Keratinocyte (primary cell): ENCODE measurements around the gene SYNDIG1. TPM values are rescaled to one million over a fixed set of nuclear protein-coding genes. Genes with fewer than 3 reads are reported as not detected.

Source experiments
- DNase-seq: peaks from one replicate; pipeline ENCODE4 v3.0.0-alpha.2; 2011; ENCODE audit warnings: low read depth, missing footprints, low spot score
- FAIRE-seq: peaks from 2 replicates; lab custom pipeline; 2011; peaks lifted over from hg19 to GRCh38; lab: Jason Lieb, UNC
- H2AFZ ChIP-seq: 2 replicates; pipeline ENCODE4 v1.6.0; 2012; ENCODE audit warnings: low read length, control low read depth, inconsistent platforms; ENCODE audit not compliant: control insufficient read depth
- H3K27ac ChIP-seq: 2 replicates; pipeline ENCODE4 v1.5.1; 2011; ENCODE audit warnings: low read length; ENCODE audit not compliant: control insufficient read depth, insufficient read depth
- H3K27me3 ChIP-seq: 3 replicates; pipeline ENCODE4 v1.6.0; 2011; ENCODE audit warnings: low read length; ENCODE audit not compliant: control insufficient read depth, insufficient read depth; ENCODE audit errors: extremely low read depth
- H3K36me3 ChIP-seq, 2 experiments: 2 replicates in 1 of 2; 3 replicates in 1 of 2; pipeline ENCODE4 v1.5.1; 2011; ENCODE audit warnings: low read length in 2 of 2, mild to moderate bottlenecking in 1 of 2; ENCODE audit not compliant: control insufficient read depth in 2 of 2, insufficient read depth in 2 of 2; ENCODE audit errors: extremely low read depth in 1 of 2
- H3K4me1 ChIP-seq: 3 replicates; pipeline ENCODE4 v1.5.1; 2011; ENCODE audit warnings: low read length; ENCODE audit not compliant: control insufficient read depth, insufficient read depth; ENCODE audit errors: extremely low read depth
- H3K4me2 ChIP-seq: 3 replicates; pipeline ENCODE4 v1.6.0; 2011; ENCODE audit warnings: low read depth, low read length; ENCODE audit not compliant: control insufficient read depth, insufficient read depth; ENCODE audit errors: extremely low read depth
- H3K4me3 ChIP-seq, 3 experiments: fragments of 200-600 bp in 1 of 3; sonication (generic) in 1 of 3; 2 replicates in 2 of 3; 3 replicates in 1 of 3; pipeline ENCODE4 v1.5.1; 2011 to 2016; ENCODE audit warnings: low read length in 3 of 3, mild to moderate bottlenecking in 3 of 3, control low read depth in 2 of 3, inconsistent platforms in 1 of 3, low read depth in 1 of 3, mixed read lengths in 1 of 3, mixed run types in 1 of 3, moderate library complexity in 1 of 3; ENCODE audit not compliant: control insufficient read depth in 2 of 3, insufficient read depth in 2 of 3; ENCODE audit errors: extremely low read depth in 1 of 3
- H3K79me2 ChIP-seq: 2 replicates; pipeline ENCODE4 v1.6.0; 2012; ENCODE audit warnings: low read length; ENCODE audit not compliant: control insufficient read depth, insufficient read depth
- H3K9ac ChIP-seq: 3 replicates; pipeline ENCODE4 v1.6.0; 2011; ENCODE audit warnings: low read length; ENCODE audit not compliant: control insufficient read depth, insufficient read depth; ENCODE audit errors: extremely low read depth
- H3K9me1 ChIP-seq: 3 replicates; pipeline ENCODE4 v1.6.0; 2011; ENCODE audit warnings: low read length; ENCODE audit not compliant: control insufficient read depth, insufficient read depth; ENCODE audit errors: extremely low read depth
- H3K9me3 ChIP-seq: 2 replicates; pipeline ENCODE4 v1.5.1; 2012; ENCODE audit warnings: low read depth, low read length; ENCODE audit not compliant: control insufficient read depth
- H4K20me1 ChIP-seq: 3 replicates; pipeline ENCODE4 v1.6.0; 2011; ENCODE audit warnings: low read length; ENCODE audit not compliant: control insufficient read depth, insufficient read depth; ENCODE audit errors: extremely low read depth
- EZH2 ChIP-seq: IDR thresholded peaks from one replicate; pipeline ENCODE4 v1.6.1; 2012; ENCODE audit warnings: inconsistent platforms, mild to moderate bottlenecking, low read length, moderate library complexity
- dilution Hi-C: fragments of 300-500 bp; cut with MboI; formaldehyde crosslinking; loops from one replicate; pipeline ENCODE4 v1.7.0; 2020; ENCODE audit warnings: low sequenced_read_pairs; ENCODE audit not compliant: extremely low pct_ligation_motif_present
- polyA plus RNA-seq, 5 experiments: library from polyadenylated mRNA; depleted of rRNA in 3 of 5; stranded (reverse) in 3 of 5; stranded (forward) in 1 of 5; unstranded in 1 of 5; fragments of >200 nt; gene quantifications; 1 replicate in 1 of 5; 2 replicates in 3 of 5; 3 replicates in 1 of 5; pipeline versions ENCODE4 v1.2.1 to v1.2.3, GENCODE V29; 2011 to 2012; ENCODE audit warnings: missing spikeins in 2 of 5, low read depth in 1 of 5, low replicate concordance in 1 of 5
- TF ChIP-seq, protein P1 (sequence below), 3 experiments: IDR thresholded peaks in 1 of 3; conservative IDR thresholded peaks in 1 of 3; optimal IDR thresholded peaks in 1 of 3; 2 replicates in 2 of 3; 3 replicates in 1 of 3; pipeline versions ENCODE3 to v1.5.1; 2011; ENCODE audit warnings: low read length in 3 of 3, mild to moderate bottlenecking in 3 of 3, moderate library complexity in 2 of 3, control low read depth in 1 of 3, inconsistent platforms in 1 of 3; ENCODE audit not compliant: insufficient read depth in 2 of 3; ENCODE audit errors: extremely low read depth in 1 of 3

Gene SYNDIG1
- polyA plus RNA-seq, 1 donor (not counting 4 experiments of a cell fraction or from before 2014, with no cell fraction given) = 0.38 TPM

DNA sequence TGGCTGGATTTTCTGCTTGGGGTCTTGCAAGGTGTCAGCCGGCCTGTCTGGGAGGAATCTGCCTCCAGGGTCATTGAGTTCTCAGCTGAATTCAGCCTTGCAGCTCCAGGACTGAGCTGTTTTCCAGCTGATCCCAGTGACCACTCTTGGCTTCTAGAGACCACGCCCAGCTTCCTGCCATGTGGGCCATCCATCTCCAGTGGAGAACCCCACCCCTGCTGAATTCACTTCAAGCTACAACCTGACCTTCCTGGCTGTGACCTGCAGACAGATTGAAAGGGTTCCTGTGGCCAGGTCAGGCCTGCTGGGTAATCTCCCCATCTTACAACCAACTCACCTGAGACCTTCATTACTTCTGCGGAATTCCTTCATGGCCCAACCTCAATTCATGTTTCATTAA, 26.5 kb upstream of the SYNDIG1 start:
- H3K36me3 ChIP-seq = no peaks in the 10 kb centered on the region
- no peaks in the 10 kb centered on the region for H3K9me3 ChIP-seq
- dilution Hi-C loops = no loop called here

DNA sequence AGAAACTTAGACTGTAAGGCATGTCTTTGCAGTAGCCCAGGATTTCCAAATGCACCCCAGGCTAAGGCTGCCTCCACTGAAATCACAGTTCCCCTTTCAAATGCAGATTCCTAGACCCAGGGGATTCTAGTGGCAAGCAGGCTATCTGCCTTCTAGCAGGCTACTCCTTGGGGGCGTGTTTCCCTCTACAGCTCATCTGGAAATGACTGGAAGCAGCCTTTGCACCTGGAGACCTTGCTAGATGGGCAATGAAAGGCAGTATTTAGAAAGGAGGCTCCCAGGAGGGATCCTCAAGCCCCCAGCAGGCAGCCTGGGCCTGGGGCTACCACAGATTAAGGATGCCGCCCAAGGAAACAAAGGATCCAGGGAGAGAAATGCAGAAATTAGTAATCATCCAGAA, 26.0 kb upstream of the SYNDIG1 start:
- Histone ChIP-seq H3K36me3 (no peaks in the 10 kb centered on the region), H3K79me2 (no peaks in the 10 kb centered on the region), H3K9me1 (no peaks in the 10 kb centered on the region), H3K9ac (no peak overlapping the region), H3K9me3 (no peaks in the 10 kb centered on the region), H2AFZ (no peak overlapping the region), H3K4me1 (no peaks in the 10 kb centered on the region), H3K4me2 (no peak overlapping the region), H3K27me3 (no peaks in the 10 kb centered on the region), H3K4me3 (no peak overlapping the region), H3K27ac (no peak overlapping the region), H4K20me1 (no peaks in the 10 kb centered on the region)
- no peak for TF ChIP-seq EZH2
- TF ChIP-seq, protein P1, sequence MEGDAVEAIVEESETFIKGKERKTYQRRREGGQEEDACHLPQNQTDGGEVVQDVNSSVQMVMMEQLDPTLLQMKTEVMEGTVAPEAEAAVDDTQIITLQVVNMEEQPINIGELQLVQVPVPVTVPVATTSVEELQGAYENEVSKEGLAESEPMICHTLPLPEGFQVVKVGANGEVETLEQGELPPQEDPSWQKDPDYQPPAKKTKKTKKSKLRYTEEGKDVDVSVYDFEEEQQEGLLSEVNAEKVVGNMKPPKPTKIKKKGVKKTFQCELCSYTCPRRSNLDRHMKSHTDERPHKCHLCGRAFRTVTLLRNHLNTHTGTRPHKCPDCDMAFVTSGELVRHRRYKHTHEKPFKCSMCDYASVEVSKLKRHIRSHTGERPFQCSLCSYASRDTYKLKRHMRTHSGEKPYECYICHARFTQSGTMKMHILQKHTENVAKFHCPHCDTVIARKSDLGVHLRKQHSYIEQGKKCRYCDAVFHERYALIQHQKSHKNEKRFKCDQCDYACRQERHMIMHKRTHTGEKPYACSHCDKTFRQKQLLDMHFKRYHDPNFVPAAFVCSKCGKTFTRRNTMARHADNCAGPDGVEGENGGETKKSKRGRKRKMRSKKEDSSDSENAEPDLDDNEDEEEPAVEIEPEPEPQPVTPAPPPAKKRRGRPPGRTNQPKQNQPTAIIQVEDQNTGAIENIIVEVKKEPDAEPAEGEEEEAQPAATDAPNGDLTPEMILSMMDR (optimal IDR thresholded peaks at IDR 0.05 in 1 of 3, IDR thresholded peaks at IDR 0.05 in 1 of 3, conservative IDR thresholded peaks at IDR 0.05 in 1 of 3; ENCODE audit: extremely low read depth in 1 of 3, insufficient read depth in 2 of 3, low read length in 3 of 3) = no peak
- dilution Hi-C loops = no loop called here
- no peak for FAIRE-seq
- DNase-seq = no peak

More for the DNA sequence above, 26.5 kb upstream of the SYNDIG1 start:
- Histone ChIP-seq H3K27me3 (no peaks in the 10 kb centered on the region), H2AFZ (no peak overlapping the region), H3K4me3 (no peak overlapping the region), H4K20me1 (no peaks in the 10 kb centered on the region), H3K9me1 (no peaks in the 10 kb centered on the region), H3K79me2 (no peaks in the 10 kb centered on the region), H3K27ac (no peak overlapping the region), H3K4me2 (no peak overlapping the region), H3K4me1 (no peaks in the 10 kb centered on the region), H3K9ac (no peak overlapping the region)
- DNase-seq (no peak), FAIRE-seq (no peak)
- TF ChIP-seq EZH2 = no peak
- TF ChIP-seq, protein P1 (optimal IDR thresholded peaks at IDR 0.05 in 1 of 3, IDR thresholded peaks at IDR 0.05 in 1 of 3, conservative IDR thresholded peaks at IDR 0.05 in 1 of 3; ENCODE audit: extremely low read depth in 1 of 3, insufficient read depth in 2 of 3, low read length in 3 of 3) = no peak
